ENCODE measurements around the gene ZER1.
"Not testable (repeated sequence)": the region's sequence is repeated elsewhere in the genome, so short reads cannot be mapped to it uniquely, and the experiment has no call there.

ZER1 gene

GRCh38 chr9:128787659-128788058 lies 15.9 kb upstream of the ZER1 start:
- no peak for DNase-seq (ENCODE audit: low read depth in 2 of 2)

GRCh38 chr9:128786681-128787601 lies 15.2 kb upstream of the ZER1 start, which contains the start of gene TBC1D13:
Gene TBC1D13, plus strand, starts transcription at chr9:128787253. Its CDS starts 101 bp downstream, at chr9:128787354.
- peak; percentile 85 to 89 for DNase-seq (ENCODE audit: low read depth in 2 of 2)

DNA sequence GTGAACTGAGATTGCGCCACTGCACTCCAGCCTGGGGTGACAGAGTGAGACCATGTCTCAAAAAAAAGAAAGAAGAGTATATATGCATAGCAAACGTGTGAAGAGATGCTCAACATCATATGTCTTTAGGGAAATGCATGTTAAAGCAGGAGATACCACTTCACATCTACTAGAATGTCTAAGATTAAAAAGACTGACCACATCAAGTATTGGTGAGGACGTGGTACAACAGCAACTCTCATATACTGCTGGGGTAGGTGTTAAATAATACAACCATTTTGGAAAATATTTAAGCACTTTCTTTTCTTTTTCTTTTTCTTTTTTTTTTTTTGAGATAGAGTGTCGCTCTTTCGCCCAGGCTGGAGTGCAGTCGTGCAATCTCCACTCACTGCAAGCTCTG lies 13.7 kb upstream of the ZER1 start:
- DNase-seq (ENCODE audit: low read depth in 2 of 2): no peak

DNA sequence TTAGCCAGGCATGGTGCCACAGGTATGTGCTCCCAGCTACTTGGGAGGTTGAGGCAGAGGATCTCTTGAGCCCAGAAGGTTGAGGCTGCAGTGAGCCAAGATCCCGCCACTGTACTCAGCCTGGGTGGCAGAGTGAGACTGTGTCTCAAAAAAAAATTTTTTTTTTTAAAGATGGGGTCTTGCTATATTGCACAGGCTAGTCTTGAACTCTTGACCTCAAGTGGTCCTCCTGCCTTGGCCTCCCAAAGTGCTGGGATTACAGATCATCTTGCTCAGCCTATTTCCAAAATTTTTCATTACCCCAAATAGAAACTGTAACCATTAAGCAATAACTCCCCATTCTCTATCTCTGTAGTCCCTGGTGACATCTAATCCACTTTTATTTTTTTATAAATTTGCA lies 10.9 kb upstream of the ZER1 start:
- no peak for DNase-seq (ENCODE audit: low read depth in 2 of 2)

DNA sequence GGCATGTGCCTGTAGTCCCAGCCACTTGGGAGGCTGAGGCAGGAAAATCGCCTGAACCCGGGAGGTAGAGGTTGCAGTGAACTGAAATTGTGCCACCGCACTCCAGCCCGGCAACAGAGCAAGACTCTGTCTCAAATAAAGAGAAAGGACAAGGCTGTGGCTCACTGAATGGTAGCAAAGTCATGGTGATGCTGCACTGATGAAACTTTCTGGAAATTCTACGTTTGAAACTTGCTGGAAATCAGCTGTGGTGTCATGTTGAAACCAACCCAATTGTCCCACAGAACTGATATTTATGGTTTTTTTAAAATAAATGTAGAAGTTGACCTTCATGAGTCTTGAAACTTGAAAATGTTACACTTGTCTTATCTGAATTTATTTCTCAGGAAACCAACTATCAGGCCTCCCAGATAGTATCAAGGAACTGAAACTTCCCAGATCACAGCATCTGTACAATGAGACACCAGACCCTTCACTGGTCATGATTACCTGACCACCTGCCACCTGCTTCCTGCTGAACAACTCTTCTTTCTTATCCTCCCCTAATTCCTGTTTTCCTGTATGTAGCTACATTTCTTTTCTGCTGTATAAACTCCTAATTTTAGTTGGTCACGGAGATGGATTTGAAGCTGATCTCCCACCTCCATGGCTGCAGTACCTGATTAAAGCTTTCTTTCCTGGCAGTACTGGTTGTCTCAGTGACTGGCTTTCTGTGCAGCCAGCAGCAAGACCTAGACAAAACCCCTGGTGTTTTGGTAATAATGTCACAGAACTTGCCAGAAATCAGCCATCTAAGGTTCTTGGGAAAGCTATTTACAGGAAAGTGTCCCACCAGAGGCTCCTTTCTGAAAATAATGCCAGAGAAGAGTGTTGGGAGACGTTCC lies 9.7 kb upstream of the ZER1 start:
- DNase-seq (ENCODE audit: low read depth in 2 of 2): no peak

DNA sequence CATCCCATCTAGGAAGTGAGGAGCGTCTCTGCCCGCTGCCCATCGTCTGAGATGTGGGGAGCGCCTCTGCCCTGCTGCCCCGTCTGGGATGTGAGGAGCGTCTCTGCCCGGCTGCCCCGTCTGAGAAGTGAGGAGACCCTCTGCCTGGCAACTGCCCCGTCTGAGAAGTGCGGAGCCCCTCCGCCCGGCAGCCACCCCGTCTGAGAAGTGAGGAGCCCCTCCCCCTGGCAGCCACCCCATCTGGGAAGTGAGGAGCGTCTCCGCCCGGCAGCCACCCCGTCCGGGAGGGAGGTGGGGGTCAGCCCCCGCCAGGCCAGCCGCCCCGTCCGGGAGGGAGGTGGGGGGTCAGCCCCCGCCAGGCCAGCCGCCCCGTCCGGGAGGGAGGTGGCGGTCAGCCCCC lies 8.4 kb upstream of the ZER1 start:
- not testable (repeated sequence) for DNase-seq (ENCODE audit: low read depth in 2 of 2)

DNA sequence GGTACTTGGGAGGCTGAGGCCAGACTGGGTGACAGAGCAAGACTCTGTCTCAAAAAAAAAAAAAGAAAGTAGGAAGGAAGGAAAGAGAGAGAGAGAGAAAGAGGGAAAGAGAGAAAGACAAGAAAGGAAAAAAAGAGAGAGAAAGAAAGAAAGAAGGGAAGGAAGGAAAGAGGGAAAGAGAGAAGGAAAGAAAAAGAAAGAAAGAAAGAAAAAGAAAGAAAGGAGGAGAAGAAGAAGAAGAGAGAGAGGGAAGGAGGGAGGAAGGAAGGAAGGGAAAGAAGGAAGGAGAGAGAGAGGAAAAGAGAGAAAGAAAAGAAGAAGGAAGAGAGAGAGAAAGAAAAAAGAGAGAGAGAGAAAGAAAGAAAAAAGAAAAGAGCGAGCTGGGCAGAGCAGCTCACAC lies 3.1 kb upstream of the ZER1 start:
- DNase-seq (ENCODE audit: low read depth in 2 of 2): no peak

GRCh38 chr9:128773049-128773448 lies 1.3 kb upstream of the ZER1 start:
- no peak for DNase-seq (ENCODE audit: low read depth in 2 of 2)

- DNase-seq (ENCODE audit: low read depth in 2 of 2): no peak
Observed at GRCh38 chr9:128771094-128771721, 519 bp downstream of the ZER1 start.

DNA sequence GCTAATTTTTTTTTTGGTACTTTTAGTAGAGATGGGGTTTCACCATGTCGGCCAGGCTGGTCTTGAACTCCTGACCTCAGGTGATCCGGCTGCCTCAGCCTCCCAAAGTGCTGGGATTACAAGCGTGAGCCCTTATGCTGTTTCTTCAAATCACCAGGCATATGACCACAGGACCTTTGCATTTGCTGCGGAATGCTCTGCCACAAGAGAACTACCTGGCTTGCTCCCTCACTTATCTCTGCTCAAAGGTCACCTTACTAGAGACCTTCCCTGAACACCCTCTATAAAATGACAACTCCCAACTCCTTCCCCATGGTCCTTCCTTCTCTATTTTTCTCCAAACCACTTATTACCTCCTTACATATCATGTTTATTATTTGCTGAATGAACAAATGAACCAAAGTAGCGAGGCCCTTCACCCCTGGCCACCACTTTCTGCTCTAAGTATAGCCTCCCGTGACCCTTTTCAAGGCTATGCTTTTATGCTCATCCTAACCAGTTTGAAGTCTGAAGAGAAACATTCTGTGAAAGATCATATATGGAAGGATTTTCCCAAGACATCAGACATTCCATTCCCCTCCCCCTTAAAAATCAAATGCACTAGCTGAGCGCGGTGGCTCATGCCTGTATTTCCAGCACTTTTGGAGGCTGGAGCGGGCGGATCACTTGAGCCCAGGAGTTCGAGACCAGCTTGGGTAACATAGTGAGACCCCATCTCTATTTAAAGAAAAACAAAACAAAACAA lies 1.3 kb downstream of the ZER1 start:
- DNase-seq (ENCODE audit: low read depth in 2 of 2): no peak

DNA sequence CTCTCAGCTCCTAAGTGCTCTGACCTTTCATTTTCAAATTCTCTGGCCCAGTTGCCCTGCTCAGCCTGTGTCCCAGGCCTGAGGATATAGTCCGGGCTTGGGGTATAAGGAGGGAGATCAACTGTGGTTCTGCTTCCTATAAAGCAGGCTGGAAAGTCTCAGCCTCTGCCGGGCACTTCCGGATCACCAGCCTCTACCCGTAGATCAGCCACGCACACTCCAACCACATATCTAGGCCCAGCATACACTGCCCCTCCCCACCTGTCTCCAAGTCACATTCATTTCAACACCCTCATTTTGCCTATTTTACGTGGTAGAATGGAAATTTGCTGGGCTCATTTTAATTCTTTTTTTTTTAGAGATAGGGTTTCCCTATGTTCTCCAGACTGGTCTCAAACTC lies 3.1 kb downstream of the ZER1 start:
- no peak for DNase-seq (ENCODE audit: low read depth in 2 of 2)

DNA sequence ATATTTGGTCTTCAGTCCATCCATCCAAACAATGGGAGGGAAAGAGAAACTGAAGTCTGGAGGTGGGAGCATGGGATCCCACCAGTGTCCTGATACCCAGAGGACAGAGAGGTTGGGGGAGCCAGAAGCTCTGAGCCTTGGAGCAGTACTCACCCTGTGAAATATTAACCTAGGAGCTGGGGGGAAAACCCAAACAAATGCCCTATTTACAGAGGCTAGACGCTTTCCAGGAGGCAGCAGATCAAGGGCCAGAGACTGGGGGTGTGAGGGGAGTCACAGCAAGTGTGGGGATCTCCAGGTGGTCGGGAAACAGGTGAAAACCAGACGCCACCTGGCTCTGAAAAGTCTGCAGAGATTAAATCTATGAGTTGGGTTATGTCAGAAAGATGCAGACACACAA lies 6.2 kb downstream of the ZER1 start:
- DNase-seq (ENCODE audit: low read depth in 2 of 2): no peak

DNA sequence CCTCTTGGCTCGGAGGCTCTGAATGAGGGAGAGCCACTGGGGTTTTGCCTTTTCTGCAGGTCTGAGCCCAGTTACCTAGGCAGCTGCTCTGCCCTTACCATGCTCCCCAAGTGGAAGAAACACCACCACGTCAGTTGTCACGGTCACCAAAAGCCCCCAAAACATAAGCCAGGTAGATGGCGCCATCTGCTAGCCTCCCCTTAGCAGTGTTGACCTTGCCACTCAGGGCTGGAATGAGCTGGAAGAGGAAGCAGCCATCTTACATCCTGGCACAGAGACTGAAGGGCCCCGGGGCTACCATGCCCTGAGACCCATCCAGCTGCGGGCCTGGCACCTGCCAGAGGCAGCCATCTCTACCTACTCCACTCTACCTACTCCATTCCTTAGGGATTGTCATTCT lies 7.4 kb downstream of the ZER1 start:
- no peak for DNase-seq (ENCODE audit: low read depth in 2 of 2)

- no peak for DNase-seq (ENCODE audit: low read depth in 2 of 2)
Observed at GRCh38 chr9:128762671-128763449, 8.9 kb downstream of the ZER1 start.

DNA sequence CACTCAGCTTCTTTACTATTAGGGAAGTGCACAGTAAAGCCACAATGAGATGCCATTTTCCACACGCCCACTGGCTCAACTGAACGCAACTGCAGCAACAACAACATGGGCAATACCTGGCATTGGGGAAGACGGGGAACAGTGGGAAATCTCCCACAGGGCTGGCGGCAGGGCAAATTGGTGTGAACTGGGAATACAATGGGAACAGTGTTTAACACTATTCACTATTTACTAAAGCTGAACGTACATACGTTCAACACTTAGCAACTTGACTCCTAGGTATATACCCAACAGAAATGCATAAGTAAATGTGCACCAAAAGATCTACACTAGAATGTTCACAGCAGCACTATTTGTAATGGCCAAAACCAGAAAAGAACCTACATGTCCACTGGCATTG lies 14.1 kb downstream of the ZER1 start:
- no peak for DNase-seq (ENCODE audit: low read depth in 2 of 2)

DNA sequence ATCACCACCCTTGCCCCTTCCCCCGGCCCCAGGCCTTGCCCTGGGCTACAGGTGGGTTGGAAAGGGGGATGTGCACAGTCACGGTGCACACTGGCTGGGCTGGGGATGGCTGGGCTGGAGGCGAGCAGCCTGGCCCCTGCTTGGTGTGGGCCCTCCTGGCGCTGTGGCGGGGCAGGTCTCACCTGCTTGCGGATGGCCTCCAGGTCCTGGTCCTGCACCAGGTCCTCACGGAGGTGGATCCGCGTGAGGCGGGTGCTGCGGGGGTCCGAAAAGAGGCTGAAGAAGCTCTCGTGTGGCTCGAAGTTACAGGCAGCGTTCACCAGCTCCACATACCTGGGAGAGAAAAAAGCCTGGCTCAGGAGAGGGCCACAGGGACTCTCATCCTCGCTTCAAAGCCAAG lies 18.1 kb downstream of the ZER1 start:
- no peak for DNase-seq (ENCODE audit: low read depth in 2 of 2)

DNA sequence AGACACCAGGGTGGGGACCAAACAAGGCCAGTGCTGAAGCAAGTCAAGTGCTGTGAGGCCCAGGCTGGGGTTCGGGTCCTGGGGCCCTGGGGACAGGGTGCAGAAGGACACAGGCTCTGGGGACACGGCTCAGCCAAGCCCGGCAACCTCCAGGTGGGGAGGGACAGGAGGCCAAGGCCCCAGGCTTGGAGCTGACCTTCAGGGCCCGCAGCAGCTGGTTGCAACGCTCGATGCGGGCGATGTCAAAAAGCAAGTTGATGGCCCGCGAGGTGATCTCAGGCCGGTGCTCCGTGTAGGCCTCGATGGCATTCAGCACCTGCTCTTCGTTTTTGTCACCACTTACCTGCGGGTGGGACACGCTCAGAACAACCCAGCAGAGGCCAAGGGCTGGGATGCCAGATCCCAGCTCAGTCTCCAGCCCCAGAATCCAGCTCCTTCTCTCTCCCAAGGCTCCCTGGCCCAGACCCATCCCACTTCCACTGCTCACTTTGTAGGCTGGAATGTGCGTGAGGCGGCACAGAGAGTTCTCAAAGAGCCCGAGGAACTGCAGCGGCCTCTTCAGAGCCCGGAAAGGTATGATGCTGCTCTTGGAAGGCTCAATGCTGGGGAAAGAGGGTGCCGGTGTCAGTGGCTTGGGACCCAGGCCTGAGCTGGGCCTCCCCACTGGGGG lies 20.7 kb downstream of the ZER1 start:
- no peak for DNase-seq (ENCODE audit: low read depth in 2 of 2)

- no peak for DNase-seq (ENCODE audit: low read depth in 2 of 2)
Observed at GRCh38 chr9:128747241-128747640, 24.5 kb downstream of the ZER1 start.

DNA sequence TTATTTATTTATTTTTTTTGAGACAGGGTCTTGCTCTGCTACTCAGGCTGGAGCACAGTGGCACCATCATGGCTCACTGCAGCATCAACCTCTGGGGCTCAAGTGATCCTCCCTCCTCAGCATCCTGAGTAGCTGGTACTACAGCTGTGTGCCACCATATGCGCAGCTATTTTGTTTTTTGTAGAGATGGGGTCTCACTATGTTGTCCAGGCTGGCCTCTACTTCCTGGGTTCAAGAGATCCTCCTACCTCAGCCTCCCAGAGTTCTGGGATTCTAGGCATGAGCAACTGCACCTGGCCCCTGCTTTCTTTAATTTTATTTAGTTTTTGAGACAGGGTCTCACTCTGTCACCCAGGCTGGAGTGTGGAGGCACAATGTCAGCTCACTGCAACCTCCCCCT lies 28.3 kb downstream of the ZER1 start:
- DNase-seq (ENCODE audit: low read depth in 2 of 2): no peak

GRCh38 chr9:128742401-128742800 lies 29.3 kb downstream of the ZER1 start:
- DNase-seq (ENCODE audit: low read depth in 2 of 2): no peak

All from stimulated activated CD4-positive, alpha-beta T cell treated with anti-CD3 and anti-CD28 coated beads, Interleukin-4, amount 100 ng/mL, for 48 hours (primary cell).